HEK293 (cell line): ENCODE measurements around the gene ARV1.

ENCODE experiments used
- GLI2 ChIP-seq: fragments of 450-650 bp; formaldehyde crosslinking; IDR thresholded peaks from 2 replicates; pipeline ENCODE4; 2017; ENCODE audit warnings: missing biosample characterization, missing genetic modification characterization, low read depth, borderline replicate concordance
- GLI4 ChIP-seq: fragments of 450-650 bp; formaldehyde crosslinking; IDR thresholded peaks from 2 replicates; pipeline ENCODE4 v1.5.1; 2016; ENCODE audit warnings: missing biosample characterization, missing genetic modification characterization
- RBAK ChIP-seq: fragments of 450-650 bp; formaldehyde crosslinking; IDR thresholded peaks from 2 replicates; pipeline ENCODE4 v1.5.1; 2016; ENCODE audit warnings: missing biosample characterization, missing genetic modification characterization
- ZBTB21 ChIP-seq: fragments of 450-650 bp; formaldehyde crosslinking; IDR thresholded peaks from 2 replicates; pipeline ENCODE4 v1.5.1; 2017; ENCODE audit warnings: missing biosample characterization, missing genetic modification characterization
- ZFHX2 ChIP-seq: fragments of 450-650 bp; formaldehyde crosslinking; conservative IDR thresholded peaks from 2 replicates; pipeline ENCODE4 v1.5.1; 2016; ENCODE audit warnings: missing biosample characterization, missing genetic modification characterization
- ZIC2 ChIP-seq: fragments of 450-650 bp; formaldehyde crosslinking; IDR thresholded peaks from 2 replicates; pipeline ENCODE4 v1.5.1; 2016; ENCODE audit warnings: missing biosample characterization, missing genetic modification characterization
- ZNF132 ChIP-seq: fragments of 450-650 bp; formaldehyde crosslinking; IDR thresholded peaks from 2 replicates; pipeline ENCODE4 v1.5.1; 2017; ENCODE audit warnings: missing biosample characterization, missing genetic modification characterization, borderline replicate concordance
- ZNF138 ChIP-seq: fragments of 450-650 bp; formaldehyde crosslinking; IDR thresholded peaks from 2 replicates; pipeline ENCODE4 v1.5.1; 2016; ENCODE audit warnings: missing biosample characterization, missing genetic modification characterization, borderline replicate concordance
- ZNF146 ChIP-seq: fragments of 450-650 bp; formaldehyde crosslinking; IDR thresholded peaks from 2 replicates; pipeline ENCODE4 v1.5.1; 2016; ENCODE audit warnings: missing biosample characterization, missing genetic modification characterization
- ZNF157 ChIP-seq: fragments of 450-650 bp; formaldehyde crosslinking; IDR thresholded peaks from 2 replicates; pipeline ENCODE4 v1.5.1; 2016; ENCODE audit warnings: missing biosample characterization, missing genetic modification characterization
- ZNF2 ChIP-seq: fragments of 450-650 bp; formaldehyde crosslinking; IDR thresholded peaks from 2 replicates; pipeline ENCODE4 v1.5.1; 2016; ENCODE audit warnings: missing biosample characterization, missing genetic modification characterization
- ZNF366 ChIP-seq: fragments of 450-650 bp; formaldehyde crosslinking; conservative IDR thresholded peaks from 2 replicates; pipeline ENCODE4 v1.5.1; 2016; ENCODE audit warnings: missing biosample characterization, missing genetic modification characterization
- ZNF37A ChIP-seq: fragments of 450-650 bp; IDR thresholded peaks from 2 replicates; pipeline ENCODE4 v1.5.1; 2018; ENCODE audit warnings: missing biosample characterization, missing genetic modification characterization
- ZNF433 ChIP-seq: fragments of 450-650 bp; formaldehyde crosslinking; IDR thresholded peaks from 2 replicates; pipeline ENCODE4 v1.5.1; 2016; ENCODE audit warnings: missing biosample characterization, missing genetic modification characterization, low read depth
- ZNF560 ChIP-seq: fragments of 450-650 bp; formaldehyde crosslinking; IDR thresholded peaks from 2 replicates; pipeline ENCODE4 v1.5.1; 2017; ENCODE audit warnings: missing biosample characterization, missing genetic modification characterization, borderline replicate concordance
- ZSCAN16 ChIP-seq: fragments of 450-650 bp; formaldehyde crosslinking; IDR thresholded peaks from 2 replicates; pipeline ENCODE4 v1.5.1; 2016; ENCODE audit warnings: missing biosample characterization, missing genetic modification characterization
- TF ChIP-seq, protein P1 (sequence below): fragments of 450-650 bp; formaldehyde crosslinking; IDR thresholded peaks from 2 replicates; pipeline ENCODE4 v1.5.1; 2016; ENCODE audit warnings: missing biosample characterization, missing genetic modification characterization, borderline replicate concordance
- TF ChIP-seq, protein P2 (sequence below): fragments of 450-650 bp; IDR thresholded peaks from 2 replicates; pipeline ENCODE4 v1.5.1; 2018; ENCODE audit warnings: missing biosample characterization, missing genetic modification characterization
- TF ChIP-seq, protein P3 (sequence below): fragments of 450-650 bp; formaldehyde crosslinking; IDR thresholded peaks from 2 replicates; pipeline ENCODE4 v1.5.1; 2017; ENCODE audit warnings: missing biosample characterization, missing genetic modification characterization
- TF ChIP-seq, protein P4 (sequence below): fragments of 450-650 bp; formaldehyde crosslinking; conservative IDR thresholded peaks from 2 replicates; pipeline ENCODE4 v1.5.1; 2016; ENCODE audit warnings: low read depth, missing biosample characterization, missing genetic modification characterization

ARV1 gene

DNA sequence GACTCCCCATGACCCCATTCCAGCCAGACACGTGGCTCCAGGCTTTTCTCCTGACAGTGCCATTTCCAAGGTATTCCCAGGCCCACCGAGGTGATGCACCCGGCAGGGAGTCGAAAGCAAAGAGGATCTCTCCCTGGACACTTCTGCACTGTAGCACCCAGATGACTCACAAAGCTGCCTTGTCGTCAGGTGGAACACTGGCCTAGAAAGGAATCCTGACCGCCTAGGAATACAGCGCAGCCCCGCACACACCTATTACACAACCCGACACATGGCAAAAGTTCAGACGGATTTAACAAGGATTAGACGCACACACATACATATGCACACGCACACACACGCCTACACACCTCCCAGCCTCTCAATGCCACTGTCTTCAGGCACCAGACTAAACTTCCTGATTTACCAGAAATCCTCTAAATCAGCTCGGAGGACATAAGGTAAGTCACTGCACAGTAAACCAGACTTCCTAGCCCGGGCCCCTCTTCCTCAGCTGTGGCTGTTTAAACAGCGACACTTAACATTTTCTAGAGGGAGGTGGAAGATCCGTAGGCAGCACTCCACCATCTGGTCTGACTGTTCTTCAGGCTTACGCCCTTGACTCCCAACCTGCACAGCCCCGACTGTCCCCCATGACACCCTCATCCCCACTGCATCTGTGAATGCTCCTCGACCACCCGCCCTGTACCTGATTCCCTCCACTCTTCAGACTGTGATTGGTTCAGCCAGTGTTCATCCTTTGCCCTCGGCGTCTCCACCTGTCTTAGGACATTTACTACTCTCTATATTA, 48.4 kb downstream of the ARV1 start (continued):
- TF ChIP-seq ZNF138 (tag by site-specific recombination): no peak
- TF ChIP-seq, protein P1, sequence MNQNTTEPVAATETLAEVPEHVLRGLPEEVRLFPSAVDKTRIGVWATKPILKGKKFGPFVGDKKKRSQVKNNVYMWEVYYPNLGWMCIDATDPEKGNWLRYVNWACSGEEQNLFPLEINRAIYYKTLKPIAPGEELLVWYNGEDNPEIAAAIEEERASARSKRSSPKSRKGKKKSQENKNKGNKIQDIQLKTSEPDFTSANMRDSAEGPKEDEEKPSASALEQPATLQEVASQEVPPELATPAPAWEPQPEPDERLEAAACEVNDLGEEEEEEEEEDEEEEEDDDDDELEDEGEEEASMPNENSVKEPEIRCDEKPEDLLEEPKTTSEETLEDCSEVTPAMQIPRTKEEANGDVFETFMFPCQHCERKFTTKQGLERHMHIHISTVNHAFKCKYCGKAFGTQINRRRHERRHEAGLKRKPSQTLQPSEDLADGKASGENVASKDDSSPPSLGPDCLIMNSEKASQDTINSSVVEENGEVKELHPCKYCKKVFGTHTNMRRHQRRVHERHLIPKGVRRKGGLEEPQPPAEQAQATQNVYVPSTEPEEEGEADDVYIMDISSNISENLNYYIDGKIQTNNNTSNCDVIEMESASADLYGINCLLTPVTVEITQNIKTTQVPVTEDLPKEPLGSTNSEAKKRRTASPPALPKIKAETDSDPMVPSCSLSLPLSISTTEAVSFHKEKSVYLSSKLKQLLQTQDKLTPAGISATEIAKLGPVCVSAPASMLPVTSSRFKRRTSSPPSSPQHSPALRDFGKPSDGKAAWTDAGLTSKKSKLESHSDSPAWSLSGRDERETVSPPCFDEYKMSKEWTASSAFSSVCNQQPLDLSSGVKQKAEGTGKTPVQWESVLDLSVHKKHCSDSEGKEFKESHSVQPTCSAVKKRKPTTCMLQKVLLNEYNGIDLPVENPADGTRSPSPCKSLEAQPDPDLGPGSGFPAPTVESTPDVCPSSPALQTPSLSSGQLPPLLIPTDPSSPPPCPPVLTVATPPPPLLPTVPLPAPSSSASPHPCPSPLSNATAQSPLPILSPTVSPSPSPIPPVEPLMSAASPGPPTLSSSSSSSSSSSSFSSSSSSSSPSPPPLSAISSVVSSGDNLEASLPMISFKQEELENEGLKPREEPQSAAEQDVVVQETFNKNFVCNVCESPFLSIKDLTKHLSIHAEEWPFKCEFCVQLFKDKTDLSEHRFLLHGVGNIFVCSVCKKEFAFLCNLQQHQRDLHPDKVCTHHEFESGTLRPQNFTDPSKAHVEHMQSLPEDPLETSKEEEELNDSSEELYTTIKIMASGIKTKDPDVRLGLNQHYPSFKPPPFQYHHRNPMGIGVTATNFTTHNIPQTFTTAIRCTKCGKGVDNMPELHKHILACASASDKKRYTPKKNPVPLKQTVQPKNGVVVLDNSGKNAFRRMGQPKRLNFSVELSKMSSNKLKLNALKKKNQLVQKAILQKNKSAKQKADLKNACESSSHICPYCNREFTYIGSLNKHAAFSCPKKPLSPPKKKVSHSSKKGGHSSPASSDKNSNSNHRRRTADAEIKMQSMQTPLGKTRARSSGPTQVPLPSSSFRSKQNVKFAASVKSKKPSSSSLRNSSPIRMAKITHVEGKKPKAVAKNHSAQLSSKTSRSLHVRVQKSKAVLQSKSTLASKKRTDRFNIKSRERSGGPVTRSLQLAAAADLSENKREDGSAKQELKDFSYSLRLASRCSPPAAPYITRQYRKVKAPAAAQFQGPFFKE (tag by site-specific recombination): no peak
- TF ChIP-seq GLI2: no peak
- TF ChIP-seq ZSCAN16 (tag by site-specific recombination): no peak
- no peak for TF ChIP-seq GLI4 (tag by site-specific recombination)
- TF ChIP-seq, protein P2, sequence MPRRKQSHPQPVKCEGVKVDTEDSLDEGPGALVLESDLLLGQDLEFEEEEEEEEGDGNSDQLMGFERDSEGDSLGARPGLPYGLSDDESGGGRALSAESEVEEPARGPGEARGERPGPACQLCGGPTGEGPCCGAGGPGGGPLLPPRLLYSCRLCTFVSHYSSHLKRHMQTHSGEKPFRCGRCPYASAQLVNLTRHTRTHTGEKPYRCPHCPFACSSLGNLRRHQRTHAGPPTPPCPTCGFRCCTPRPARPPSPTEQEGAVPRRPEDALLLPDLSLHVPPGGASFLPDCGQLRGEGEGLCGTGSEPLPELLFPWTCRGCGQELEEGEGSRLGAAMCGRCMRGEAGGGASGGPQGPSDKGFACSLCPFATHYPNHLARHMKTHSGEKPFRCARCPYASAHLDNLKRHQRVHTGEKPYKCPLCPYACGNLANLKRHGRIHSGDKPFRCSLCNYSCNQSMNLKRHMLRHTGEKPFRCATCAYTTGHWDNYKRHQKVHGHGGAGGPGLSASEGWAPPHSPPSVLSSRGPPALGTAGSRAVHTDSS (tag by site-specific recombination): no peak
- TF ChIP-seq ZBTB21 (tag by site-specific recombination): no peak
- 0 out of 2 replicates have a peak, but pooled peaks have one; percentile 35 for TF ChIP-seq ZNF2
- TF ChIP-seq ZFHX2 (tag by site-specific recombination): peak; percentile 82
- no peak for TF ChIP-seq ZNF366 (tag by site-specific recombination)
- TF ChIP-seq ZNF37A (tag by site-specific recombination): no peak
- no peak for TF ChIP-seq ZNF157 (tag by site-specific recombination)
- no peak for TF ChIP-seq ZNF433 (tag by site-specific recombination)
- TF ChIP-seq, protein P3, sequence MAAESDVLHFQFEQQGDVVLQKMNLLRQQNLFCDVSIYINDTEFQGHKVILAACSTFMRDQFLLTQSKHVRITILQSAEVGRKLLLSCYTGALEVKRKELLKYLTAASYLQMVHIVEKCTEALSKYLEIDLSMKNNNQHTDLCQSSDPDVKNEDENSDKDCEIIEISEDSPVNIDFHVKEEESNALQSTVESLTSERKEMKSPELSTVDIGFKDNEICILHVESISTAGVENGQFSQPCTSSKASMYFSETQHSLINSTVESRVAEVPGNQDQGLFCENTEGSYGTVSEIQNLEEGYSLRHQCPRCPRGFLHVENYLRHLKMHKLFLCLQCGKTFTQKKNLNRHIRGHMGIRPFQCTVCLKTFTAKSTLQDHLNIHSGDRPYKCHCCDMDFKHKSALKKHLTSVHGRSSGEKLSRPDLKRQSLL (tag by site-specific recombination): no peak
- TF ChIP-seq ZNF560 (tag by site-specific recombination): no peak
- peak; percentile 86 for TF ChIP-seq ZNF146 (tag by site-specific recombination)
- TF ChIP-seq RBAK: no peak
- TF ChIP-seq ZNF132: no peak
- 0 out of 2 replicates have a peak, but pooled peaks have one; percentile 24 for TF ChIP-seq ZIC2 (tag by site-specific recombination)
- TF ChIP-seq, protein P4, sequence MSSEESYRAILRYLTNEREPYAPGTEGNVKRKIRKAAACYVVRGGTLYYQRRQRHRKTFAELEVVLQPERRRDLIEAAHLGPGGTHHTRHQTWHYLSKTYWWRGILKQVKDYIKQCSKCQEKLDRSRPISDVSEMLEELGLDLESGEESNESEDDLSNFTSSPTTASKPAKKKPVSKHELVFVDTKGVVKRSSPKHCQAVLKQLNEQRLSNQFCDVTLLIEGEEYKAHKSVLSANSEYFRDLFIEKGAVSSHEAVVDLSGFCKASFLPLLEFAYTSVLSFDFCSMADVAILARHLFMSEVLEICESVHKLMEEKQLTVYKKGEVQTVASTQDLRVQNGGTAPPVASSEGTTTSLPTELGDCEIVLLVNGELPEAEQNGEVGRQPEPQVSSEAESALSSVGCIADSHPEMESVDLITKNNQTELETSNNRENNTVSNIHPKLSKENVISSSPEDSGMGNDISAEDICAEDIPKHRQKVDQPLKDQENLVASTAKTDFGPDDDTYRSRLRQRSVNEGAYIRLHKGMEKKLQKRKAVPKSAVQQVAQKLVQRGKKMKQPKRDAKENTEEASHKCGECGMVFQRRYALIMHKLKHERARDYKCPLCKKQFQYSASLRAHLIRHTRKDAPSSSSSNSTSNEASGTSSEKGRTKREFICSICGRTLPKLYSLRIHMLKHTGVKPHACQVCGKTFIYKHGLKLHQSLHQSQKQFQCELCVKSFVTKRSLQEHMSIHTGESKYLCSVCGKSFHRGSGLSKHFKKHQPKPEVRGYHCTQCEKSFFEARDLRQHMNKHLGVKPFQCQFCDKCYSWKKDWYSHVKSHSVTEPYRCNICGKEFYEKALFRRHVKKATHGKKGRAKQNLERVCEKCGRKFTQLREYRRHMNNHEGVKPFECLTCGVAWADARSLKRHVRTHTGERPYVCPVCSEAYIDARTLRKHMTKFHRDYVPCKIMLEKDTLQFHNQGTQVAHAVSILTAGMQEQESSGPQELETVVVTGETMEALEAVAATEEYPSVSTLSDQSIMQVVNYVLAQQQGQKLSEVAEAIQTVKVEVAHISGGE (tag by site-specific recombination): no peak
